HG03442 (cell line): Measurements from ENCODE around the gene POLD3.

ENCODE experiments used
- ATAC-seq: cut with Tn5 transposase; IDR thresholded peaks from one replicate; pipeline ENCODE4 v1.9.1; 2021; ENCODE audit warnings: mild to moderate bottlenecking, moderate library complexity; ENCODE audit not compliant: unreplicated experiment

Gene POLD3

GRCh38 chr11:74592441-74593362 lies at the start of gene POLD3:
POLD3 (plus strand) TSS chr11:74592582; CDS start chr11:74592659, 77 bp downstream.
- ATAC-seq = peak; percentile 91

GRCh38 chr11:74543991-74544390 lies 48.4 kb upstream of the POLD3 start:
- no peak for ATAC-seq

- ATAC-seq = no peak
These were observed 45.6 kb upstream of the POLD3 start for GRCh38 chr11:74546752-74547151.

- ATAC-seq = no peak
These were observed 41.2 kb upstream of the POLD3 start for GRCh38 chr11:74550991-74551753.

- ATAC-seq = no peak
These were observed 40.6 kb upstream of the POLD3 start for GRCh38 chr11:74551754-74552145.

GRCh38 chr11:74557526-74557925 lies 34.9 kb upstream of the POLD3 start:
- no peak for ATAC-seq

GRCh38 chr11:74559110-74559933 lies 33.1 kb upstream of the POLD3 start:
- no peak for ATAC-seq

GRCh38 chr11:74559934-74560309 lies 32.5 kb upstream of the POLD3 start:
- ATAC-seq = no peak

GRCh38 chr11:74566146-74566960 lies 26.0 kb upstream of the POLD3 start:
- ATAC-seq = no peak

- ATAC-seq = no peak
These were observed 24.4 kb upstream of the POLD3 start for GRCh38 chr11:74568028-74568427.

- ATAC-seq = no peak
These were observed 21.9 kb upstream of the POLD3 start for GRCh38 chr11:74570266-74571061.

- no peak for ATAC-seq
These were observed 21.4 kb upstream of the POLD3 start for GRCh38 chr11:74571062-74571399.

GRCh38 chr11:74572349-74572748 lies 20.0 kb upstream of the POLD3 start:
- ATAC-seq = no peak

- no peak for ATAC-seq
These were observed 17.8 kb upstream of the POLD3 start for GRCh38 chr11:74574563-74574962.

GRCh38 chr11:74575999-74576398 lies 16.4 kb upstream of the POLD3 start:
- ATAC-seq = no peak

- ATAC-seq = no peak
These were observed 15.2 kb upstream of the POLD3 start for GRCh38 chr11:74577181-74577580.

GRCh38 chr11:74577624-74578396 lies 14.6 kb upstream of the POLD3 start:
- ATAC-seq = no peak

- no peak for ATAC-seq
These were observed 12.7 kb upstream of the POLD3 start for GRCh38 chr11:74579577-74580270.
